Measurements from ENCODE around the gene TEX101.
"Not testable (repeated sequence)": the region's sequence is repeated elsewhere in the genome, so short reads cannot be mapped to it uniquely, and the experiment has no call there.

TEX101 gene

DNA sequence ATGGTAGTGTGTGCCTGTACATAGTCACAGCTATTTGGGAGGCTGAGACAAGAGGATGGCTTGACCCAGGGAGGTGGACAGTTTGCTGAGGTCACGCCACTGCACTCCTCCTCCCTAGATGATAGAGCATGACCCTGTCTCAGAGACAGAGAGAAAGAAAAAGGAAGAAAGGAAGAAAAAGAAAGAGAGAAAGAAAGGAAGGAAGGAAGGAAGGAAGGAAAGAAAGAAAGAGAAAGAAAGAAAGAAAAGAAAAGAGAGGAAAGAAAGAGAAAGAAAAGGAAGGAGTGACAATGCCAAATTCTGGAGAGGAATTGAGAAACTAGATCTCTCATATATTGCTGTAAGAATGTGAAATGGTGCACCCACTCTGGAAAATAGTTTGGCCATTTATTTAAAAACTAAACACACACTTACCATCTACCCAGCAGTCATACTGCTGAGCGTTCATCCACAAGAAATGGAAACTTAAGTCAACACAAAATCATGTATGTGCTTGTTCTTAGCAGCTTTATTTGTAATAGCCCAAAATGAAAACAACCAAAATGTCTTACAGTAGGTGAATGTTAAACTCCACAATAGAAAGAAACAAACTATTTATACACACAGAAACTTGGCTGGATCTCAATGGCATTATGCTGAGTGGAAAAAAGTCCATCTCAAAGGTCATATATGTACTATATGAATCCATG lies 7.5 kb downstream of the TEX101 start:
- FAIRE-seq: no peak

GRCh38 chr19:43422689-43423066 lies 8.0 kb downstream of the TEX101 start:
- FAIRE-seq: no peak

DNA sequence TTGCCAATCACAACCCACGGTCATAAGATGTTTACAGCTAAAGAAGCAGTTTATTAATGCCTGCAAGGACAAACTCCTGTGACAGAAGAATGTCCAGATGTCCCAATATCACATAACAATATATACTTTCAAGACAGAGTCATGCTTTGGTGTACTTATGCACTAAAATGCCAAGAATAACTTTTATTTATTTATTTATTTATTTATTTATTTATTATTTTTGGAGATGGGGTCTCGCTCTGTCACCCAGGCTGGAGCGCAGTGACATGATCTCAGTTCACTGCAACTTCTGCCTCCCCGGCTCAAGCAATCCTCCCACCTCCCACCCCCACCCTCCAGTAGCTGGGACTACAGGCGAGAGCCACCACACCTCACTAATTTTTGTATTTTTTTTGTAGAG lies 9.1 kb downstream of the TEX101 start:
- no peak for FAIRE-seq

DNA sequence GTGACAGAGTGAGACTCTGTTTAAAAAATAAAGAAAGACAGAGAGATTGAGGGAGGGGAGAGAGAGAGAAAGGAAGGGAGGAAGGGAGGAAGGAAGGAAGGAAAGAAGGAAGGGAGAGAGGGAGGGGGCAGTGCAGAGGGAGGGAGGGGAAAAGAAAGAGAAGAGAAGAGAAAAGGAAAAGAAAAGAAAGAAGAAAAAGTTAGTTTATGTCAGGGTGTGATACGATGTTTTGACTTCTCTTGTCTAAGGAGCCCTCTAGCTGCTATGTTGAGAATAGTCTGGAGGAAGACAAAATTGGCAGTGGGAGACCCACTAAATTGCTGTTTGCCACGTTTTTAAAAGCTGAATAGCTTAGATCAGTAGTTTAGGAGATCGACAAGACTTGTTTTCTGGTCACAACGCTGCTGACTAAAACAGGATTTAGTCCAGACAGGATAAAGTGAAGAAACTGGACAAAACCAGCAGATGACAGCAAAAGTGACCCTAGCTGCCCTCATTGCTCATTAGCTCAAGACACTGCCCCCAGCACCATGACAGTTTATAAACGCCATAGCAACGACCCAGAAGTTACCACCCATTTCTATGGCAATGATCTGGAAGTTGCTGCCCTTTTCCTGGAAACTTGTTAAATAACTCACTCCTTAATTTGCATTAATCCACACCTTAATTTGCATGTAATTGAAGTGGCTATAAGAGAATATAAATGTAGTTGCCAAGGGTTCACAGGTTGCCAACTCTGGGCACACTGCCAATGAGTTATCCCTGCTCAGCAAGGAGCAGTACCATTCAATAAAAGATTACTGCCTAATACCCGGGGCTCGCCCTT lies 11.1 kb downstream of the TEX101 start:
- peak; percentile 39 for FAIRE-seq

DNA sequence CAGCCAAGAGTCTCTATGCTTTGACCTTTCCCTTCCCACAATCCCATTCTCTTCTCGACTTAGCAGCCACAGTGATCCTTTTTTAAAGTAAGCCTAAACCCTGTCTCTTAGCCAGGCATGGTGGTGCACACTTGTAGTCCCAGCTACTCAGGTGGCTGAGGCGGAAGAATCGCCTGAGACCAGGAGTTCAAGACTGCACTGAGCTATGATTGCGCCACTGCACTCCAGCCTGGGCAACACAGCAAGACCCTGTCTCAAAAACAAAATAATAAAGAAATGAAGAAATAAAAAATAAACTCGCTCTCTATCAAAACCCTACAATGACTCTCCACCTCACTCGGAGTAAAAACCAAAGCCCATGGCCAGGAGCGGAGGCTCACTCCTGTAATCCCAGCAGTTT lies 14.7 kb downstream of the TEX101 start:
- no peak for FAIRE-seq

- no peak for FAIRE-seq
These were observed 15.5 kb downstream of the TEX101 start for GRCh38 chr19:43430142-43430710.

- FAIRE-seq: no peak
These were observed 16.3 kb downstream of the TEX101 start for GRCh38 chr19:43430976-43431375.

DNA sequence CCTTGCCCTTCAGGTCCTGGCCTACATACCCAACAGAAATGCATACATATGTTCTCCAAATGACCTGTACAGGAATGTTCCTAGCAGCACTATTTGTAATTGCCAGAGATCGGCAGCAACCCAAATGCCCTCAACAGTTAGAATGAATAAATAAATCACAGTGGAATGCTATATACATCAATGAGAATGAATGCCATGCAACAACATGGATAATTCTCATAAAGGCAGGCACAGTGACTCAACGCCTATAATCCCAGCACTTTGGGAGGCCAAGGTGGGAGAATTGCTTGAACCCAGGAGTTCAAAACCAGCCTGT lies 18.6 kb downstream of the TEX101 start:
- no peak for FAIRE-seq

GRCh38 chr19:43433689-43434088 lies 19.0 kb downstream of the TEX101 start:
- no peak for FAIRE-seq

- FAIRE-seq: no peak
These were observed 21.1 kb downstream of the TEX101 start for GRCh38 chr19:43435775-43436174.

- not testable (repeated sequence) for FAIRE-seq
These were observed 22.6 kb downstream of the TEX101 start for GRCh38 chr19:43437284-43437683.

- FAIRE-seq: no peak
These were observed 23.0 kb downstream of the TEX101 start for GRCh38 chr19:43437712-43438111.

- FAIRE-seq: no peak
These were observed 23.8 kb downstream of the TEX101 start for GRCh38 chr19:43438291-43439031.

- no peak for FAIRE-seq
These were observed 24.5 kb downstream of the TEX101 start for GRCh38 chr19:43439032-43439708.

GRCh38 chr19:43439709-43440063 lies 25.0 kb downstream of the TEX101 start:
- FAIRE-seq: no peak

DNA sequence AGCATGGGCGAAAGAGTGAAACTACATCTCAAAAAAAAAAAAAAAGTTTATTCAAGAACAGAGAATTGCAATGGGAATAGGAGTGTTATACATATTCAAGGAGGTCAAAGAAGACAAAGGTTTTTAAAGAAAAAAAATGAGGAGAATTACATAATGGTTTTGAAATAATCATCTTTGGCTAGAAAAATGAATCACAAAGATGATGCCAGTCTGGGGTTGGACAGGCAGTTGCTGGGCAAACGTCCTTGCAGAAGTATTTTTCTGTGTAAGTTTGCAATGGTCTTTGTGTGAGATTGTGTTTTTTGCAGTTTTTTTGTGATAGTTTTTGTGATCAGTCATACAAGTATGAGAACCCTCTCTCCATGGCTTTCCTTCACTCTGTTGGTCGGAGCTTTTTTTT lies 27.0 kb downstream of the TEX101 start:
- FAIRE-seq: no peak

DNA sequence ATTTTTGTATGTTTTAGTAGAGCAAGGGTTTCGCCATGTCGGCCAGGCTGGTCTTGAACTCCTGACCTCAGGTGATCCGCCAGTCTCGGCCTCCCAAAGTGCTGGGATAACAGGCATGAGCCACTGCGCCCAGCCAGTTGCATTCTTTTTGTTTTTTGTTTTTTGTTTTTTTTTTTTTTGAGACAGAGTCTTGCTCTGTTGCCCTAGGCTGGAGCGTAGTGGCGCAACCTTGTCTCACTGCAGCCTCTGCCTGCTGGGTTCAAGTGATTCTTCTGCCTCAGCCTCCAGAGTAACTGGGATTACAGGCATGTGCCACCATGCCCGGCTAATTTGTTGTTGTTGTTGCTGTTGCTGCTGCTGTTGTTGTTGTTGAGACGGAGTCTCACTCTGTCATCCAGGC lies 29.4 kb downstream of the TEX101 start:
- not testable (repeated sequence) for FAIRE-seq

DNA sequence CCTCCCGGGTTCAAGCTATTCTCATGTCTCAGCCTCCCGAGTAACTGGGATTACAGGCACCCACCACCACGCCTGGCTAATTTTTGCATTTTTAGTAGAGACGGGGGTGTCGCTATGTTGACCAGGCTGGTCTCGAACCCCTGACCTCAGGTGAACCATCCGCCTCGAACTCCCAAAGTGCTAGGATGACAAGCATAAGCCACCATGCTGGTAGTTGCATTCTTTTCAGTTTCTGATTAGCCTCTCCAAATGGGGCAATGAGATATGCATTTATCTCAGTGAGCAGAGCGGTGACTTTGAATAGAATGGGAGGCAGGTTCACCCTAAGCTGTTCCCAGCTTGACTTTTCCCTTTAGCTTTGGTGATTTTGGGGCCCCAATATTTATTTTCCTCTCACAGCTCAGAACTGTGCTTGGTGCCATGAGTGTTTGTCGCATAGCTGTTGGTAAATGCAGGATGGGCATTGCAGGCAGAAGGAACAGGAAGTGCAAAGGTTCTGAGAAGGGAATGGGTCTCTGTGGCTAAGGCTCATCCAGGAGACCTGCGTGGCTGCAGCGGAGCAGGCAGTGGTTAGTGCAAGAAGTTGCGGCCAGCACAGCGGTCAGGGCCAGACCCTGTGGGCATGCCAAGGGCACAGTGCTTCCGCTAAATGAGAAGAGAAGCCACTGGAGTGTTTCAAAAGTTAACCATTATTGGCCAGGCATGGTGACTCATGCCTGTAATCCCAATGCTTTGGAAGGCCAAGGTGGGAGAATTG lies 30.0 kb downstream of the TEX101 start:
- no peak for FAIRE-seq

- FAIRE-seq: no peak
These were observed 30.7 kb downstream of the TEX101 start for GRCh38 chr19:43445426-43445825.

DNA sequence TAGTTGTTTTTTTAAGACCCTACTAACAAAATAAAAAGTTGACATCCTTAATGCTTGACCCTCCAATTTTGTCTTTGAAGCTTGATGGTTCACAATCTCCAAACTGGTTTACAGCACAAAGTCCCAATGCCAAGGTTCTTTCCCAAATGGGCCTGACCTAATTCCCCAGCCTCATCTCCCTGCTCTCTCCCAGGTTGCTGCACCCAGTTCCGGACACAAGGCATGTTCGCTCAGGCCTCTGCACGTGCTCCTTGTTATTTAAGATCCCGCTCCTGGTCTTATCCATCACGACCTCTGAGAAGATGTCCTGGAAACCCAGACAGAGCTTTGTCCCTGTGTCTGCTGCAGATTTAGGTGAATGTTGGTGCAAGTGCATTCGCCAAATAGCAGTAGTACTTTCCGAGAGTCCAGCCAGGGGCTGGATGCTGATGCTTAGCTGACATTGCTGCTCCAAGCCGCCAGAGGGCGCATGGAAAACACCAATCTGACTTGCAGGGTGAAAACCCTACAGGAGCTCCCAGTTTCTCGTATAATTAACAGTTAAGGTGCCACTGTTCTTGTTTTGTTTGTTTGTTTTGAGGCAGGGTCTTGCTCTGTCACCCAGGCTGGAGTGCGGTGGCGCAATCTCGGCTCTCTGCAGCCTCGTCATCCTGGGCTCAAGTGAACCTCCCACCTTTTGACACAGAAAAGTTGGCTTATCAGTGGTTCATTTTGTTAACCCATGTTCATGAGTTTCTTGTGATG lies 32.2 kb downstream of the TEX101 start:
- FAIRE-seq: no peak

GRCh38 chr19:43447655-43448054 lies 33.0 kb downstream of the TEX101 start:
- FAIRE-seq: no peak

All from TTC549 (cell line).